Measurements from ENCODE around the gene KLHL28. TPM values are rescaled to one million over a fixed set of nuclear protein-coding genes. Genes with fewer than 3 reads are reported as not detected.

KLHL28 gene
- total RNA-seq, 6 experiments from 2014 or later: 3.4 to 7.8 (median 6.1) TPM

- H3K36me3 ChIP-seq: no peaks in the 10 kb centered on the region
- WGBS (ENCODE audit: insufficient coverage, low coverage, low lambda C conversion rate, missing lambda C conversion rate): 84% methylated on average over 17 of the region's 35 CpGs
- no peak for TF ChIP-seq POLR2A (IDR thresholded peaks at IDR 0.05)
- no peak overlapping the region for H3K27ac ChIP-seq
- H3K9me3 ChIP-seq: peaks cover 0 to 4% (median 0%) of the 10 kb centered on the region in 4 donors
- DNase-seq (no peak), ATAC-seq (no peak)
- H3K4me1 ChIP-seq: no peaks in the 10 kb centered on the region
- intact Hi-C loops (cut with DNase I): no loop called here
- no peaks in the 10 kb centered on the region for H3K27me3 ChIP-seq
- no peak overlapping the region for H3K4me3 ChIP-seq
These were observed 74.7 kb downstream of the KLHL28 start for GRCh38 chr14:44886860-44887595.

- intact Hi-C loops (cut with DNase I): no loop called here
- Histone ChIP-seq H3K4me3 (no peak overlapping the region), H3K27ac (no peak overlapping the region), H3K4me1 (no peaks in the 10 kb centered on the region), H3K36me3 (no peaks in the 10 kb centered on the region), H3K9me3 (peaks cover 0 to 4% (median 0%) of the 10 kb centered on the region in 4 donors), H3K27me3 (no peaks in the 10 kb centered on the region)
- TF ChIP-seq, protein P1, sequence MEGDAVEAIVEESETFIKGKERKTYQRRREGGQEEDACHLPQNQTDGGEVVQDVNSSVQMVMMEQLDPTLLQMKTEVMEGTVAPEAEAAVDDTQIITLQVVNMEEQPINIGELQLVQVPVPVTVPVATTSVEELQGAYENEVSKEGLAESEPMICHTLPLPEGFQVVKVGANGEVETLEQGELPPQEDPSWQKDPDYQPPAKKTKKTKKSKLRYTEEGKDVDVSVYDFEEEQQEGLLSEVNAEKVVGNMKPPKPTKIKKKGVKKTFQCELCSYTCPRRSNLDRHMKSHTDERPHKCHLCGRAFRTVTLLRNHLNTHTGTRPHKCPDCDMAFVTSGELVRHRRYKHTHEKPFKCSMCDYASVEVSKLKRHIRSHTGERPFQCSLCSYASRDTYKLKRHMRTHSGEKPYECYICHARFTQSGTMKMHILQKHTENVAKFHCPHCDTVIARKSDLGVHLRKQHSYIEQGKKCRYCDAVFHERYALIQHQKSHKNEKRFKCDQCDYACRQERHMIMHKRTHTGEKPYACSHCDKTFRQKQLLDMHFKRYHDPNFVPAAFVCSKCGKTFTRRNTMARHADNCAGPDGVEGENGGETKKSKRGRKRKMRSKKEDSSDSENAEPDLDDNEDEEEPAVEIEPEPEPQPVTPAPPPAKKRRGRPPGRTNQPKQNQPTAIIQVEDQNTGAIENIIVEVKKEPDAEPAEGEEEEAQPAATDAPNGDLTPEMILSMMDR (IDR thresholded peaks at IDR 0.05): no peak
- no peak for TF ChIP-seq POLR2A (IDR thresholded peaks at IDR 0.05)
- ATAC-seq (no peak), DNase-seq (no peak)
- 65% methylated on average over 2 of the region's 2 CpGs for WGBS (ENCODE audit: insufficient coverage, low coverage, low lambda C conversion rate, missing lambda C conversion rate)
These were observed 81.0 kb downstream of the KLHL28 start for GRCh38 chr14:44880791-44881190.

Other genes with a start within 250 kb of the KLHL28 start
- 10 to 100 TPM in 1 of 6 experiments, 1 to 10 TPM in 5; 4.7 to 12.5 (median 6.9) TPM for gene TOGARAM1, start 243 bp upstream of the KLHL28 start, total RNA-seq
- gene PRPF39, start 122.2 kb upstream of the KLHL28 start, total RNA-seq: 10 to 100 TPM in 3 of 6 experiments, 1 to 10 TPM in 3; 7.3 to 15.1 (median 10.4) TPM
- gene FKBP3, start 172.5 kb upstream of the KLHL28 start, total RNA-seq: 10 to 100 TPM; 25.0 to 32.9 (median 27.2) TPM
- 1 to 10 TPM; 1.4 to 3.9 (median 1.9) TPM for gene FANCM, start 174.0 kb upstream of the KLHL28 start, total RNA-seq

Data from right lobe of liver (tissue), 6 donors.